Stomach (tissue), 9 donors: Measurements from ENCODE around the gene TRIM29. TPM values are rescaled to one million over a fixed set of nuclear protein-coding genes. Genes with fewer than 3 reads are reported as not detected.
"Not testable (repeated sequence)": the region's sequence is repeated elsewhere in the genome, so short reads cannot be mapped to it uniquely, and the experiment has no call there.

Experiments
- DNase-seq, 2 donors: peaks; one replicate each; pipeline versions ENCODE4 v3.0.0 to v3.0.0-alpha.2; 2013 to 2019
- H3K27ac ChIP-seq, 5 donors: fragments of 200-600 bp in 4 of 5; sonication (generic) in 4 of 5; one replicate each; pipeline ENCODE4 v1.5.1; 2013 to 2019; ENCODE audit warnings: mild to moderate bottlenecking in 1 of 5, moderate library complexity in 1 of 5
- H3K27me3 ChIP-seq, 3 donors: fragments of 200-600 bp; sonication (generic); one replicate each; pipeline ENCODE4 v1.5.1; 2017 to 2019; ENCODE audit warnings: mixed run types in 1 of 3
- H3K36me3 ChIP-seq, 4 donors: fragments of 200-600 bp; sonication (generic); 1 replicate in 3 of 4; 2 replicates in 1 of 4; pipeline ENCODE4 v1.5.1; 2016 to 2019
- H3K4me1 ChIP-seq, 4 donors: fragments of 200-600 bp; sonication (generic); one replicate each; pipeline ENCODE4 v1.5.1; 2016 to 2019
- H3K4me3 ChIP-seq, 4 donors: fragments of 200-600 bp; sonication (generic) in 3 of 4; one replicate each; pipeline ENCODE4 v1.5.1; 2016 to 2019; ENCODE audit warnings: mild to moderate bottlenecking in 1 of 4
- H3K9me3 ChIP-seq, 4 donors: fragments of 200-600 bp; sonication (generic); one replicate each; pipeline ENCODE4 v1.5.1; 2016 to 2019
- EP300 ChIP-seq: sonication (generic); formaldehyde crosslinking; IDR thresholded peaks from one replicate; pipeline ENCODE4 v1.6.1; 2017; ENCODE audit warnings: antibody characterized with exemption
- POLR2A ChIP-seq, 4 donors: fragments of 450-650 bp; IDR thresholded peaks; one replicate each; pipeline ENCODE4 v1.6.1; 2016; ENCODE audit warnings: antibody characterized with exemption in 4 of 4, control low read depth in 2 of 4, mild to moderate bottlenecking in 1 of 4, moderate library complexity in 1 of 4
- POLR2AphosphoS5 ChIP-seq, 3 donors: sonication (generic); formaldehyde crosslinking; IDR thresholded peaks; one replicate each; pipeline ENCODE4 v1.6.1; 2016; ENCODE audit warnings: antibody characterized with exemption in 3 of 3
- WGBS, 5 donors: extraction: QIAGEN DNeasy Blood & Tissue Kit in 3 of 5; methylation state at CpG; one replicate each; pipeline versions ENCODE4 v1.1.5 to v1.1.7; 2013 to 2018; 5-methylcytosine and 5-hydroxymethylcytosine counted together
- intact Hi-C: fragments of 100-400 bp; cut with DNase I; formaldehyde crosslinking; loops from one replicate; pipeline ENCODE4 v1.15.1; 2023; ENCODE audit warnings: low total_unique reads
- polyA plus RNA-seq, 3 donors: library from polyadenylated mRNA; stranded (reverse); fragments of 200-250 nt; gene quantifications; one replicate each; pipeline ENCODE4 v1.2.3, GENCODE V29; 2013
- total RNA-seq, 5 donors: library from RNA; depleted of rRNA; stranded (reverse); fragments of >200 nt; gene quantifications; one replicate each; pipeline versions ENCODE4 v1.1.0 to v1.2.3, GENCODE V29; 2014 to 2016
- TF ChIP-seq, protein P1 (sequence below), 7 experiments: fragments of 450-650 bp in 4 of 7; fragments of 200-600 bp in 3 of 7; sonication (generic) in 3 of 7; IDR thresholded peaks; one replicate each; pipeline ENCODE4 v1.5.1; 2016 to 2019; ENCODE audit warnings: antibody characterized with exemption in 7 of 7, control low read depth in 2 of 7, mild to moderate bottlenecking in 1 of 7
- donor health status: healthy with polysubstance abuse.
- donor health status: Bipolar disorder and iron deficiency.
- donor health status: healthy.

The TRIM29 gene
- total and polyA plus RNA-seq, 8 donors, result 1.4 to 287 (median 2.2) TPM; not detected in 2

DNA sequence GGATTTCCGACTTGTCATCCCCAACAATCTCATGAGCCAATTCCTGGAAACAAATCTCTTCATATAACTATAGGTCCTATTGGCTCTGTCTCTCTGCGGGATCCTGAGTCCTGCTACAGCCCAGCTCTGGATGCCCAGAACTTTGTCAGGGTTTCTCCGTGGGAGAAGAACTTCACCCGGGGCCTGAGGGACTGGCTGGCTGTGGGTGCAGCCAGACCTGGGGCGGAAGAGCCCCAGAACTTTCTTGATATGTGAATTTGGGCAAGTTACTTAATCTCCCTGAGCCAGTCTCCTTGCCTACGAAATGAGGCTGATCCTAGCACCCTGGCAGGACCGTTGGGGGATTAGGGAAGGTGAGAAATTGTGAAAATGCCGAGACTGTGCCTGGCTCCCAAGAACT is 6.6 kb upstream of the TRIM29 start:
- intact Hi-C loops, result no loop called here
- no peaks in the 10 kb centered on the region for H3K9me3 ChIP-seq
- TF ChIP-seq POLR2AphosphoS5 (IDR thresholded peaks at IDR 0.05) (no peak), EP300 (no peak), POLR2A (IDR thresholded peaks at IDR 0.05) (no peak)
- TF ChIP-seq, protein P1, sequence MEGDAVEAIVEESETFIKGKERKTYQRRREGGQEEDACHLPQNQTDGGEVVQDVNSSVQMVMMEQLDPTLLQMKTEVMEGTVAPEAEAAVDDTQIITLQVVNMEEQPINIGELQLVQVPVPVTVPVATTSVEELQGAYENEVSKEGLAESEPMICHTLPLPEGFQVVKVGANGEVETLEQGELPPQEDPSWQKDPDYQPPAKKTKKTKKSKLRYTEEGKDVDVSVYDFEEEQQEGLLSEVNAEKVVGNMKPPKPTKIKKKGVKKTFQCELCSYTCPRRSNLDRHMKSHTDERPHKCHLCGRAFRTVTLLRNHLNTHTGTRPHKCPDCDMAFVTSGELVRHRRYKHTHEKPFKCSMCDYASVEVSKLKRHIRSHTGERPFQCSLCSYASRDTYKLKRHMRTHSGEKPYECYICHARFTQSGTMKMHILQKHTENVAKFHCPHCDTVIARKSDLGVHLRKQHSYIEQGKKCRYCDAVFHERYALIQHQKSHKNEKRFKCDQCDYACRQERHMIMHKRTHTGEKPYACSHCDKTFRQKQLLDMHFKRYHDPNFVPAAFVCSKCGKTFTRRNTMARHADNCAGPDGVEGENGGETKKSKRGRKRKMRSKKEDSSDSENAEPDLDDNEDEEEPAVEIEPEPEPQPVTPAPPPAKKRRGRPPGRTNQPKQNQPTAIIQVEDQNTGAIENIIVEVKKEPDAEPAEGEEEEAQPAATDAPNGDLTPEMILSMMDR (IDR thresholded peaks at IDR 0.05), result no peak
- H3K27me3 ChIP-seq, result peaks cover 0 to 71% (median 28%) of the 10 kb centered on the region in 3 donors
- DNase-seq, result no peak
- no peaks in the 10 kb centered on the region for H3K4me1 ChIP-seq
- H3K27ac ChIP-seq, result no peak overlapping the region
- no peaks in the 10 kb centered on the region for H3K36me3 ChIP-seq
- no peak overlapping the region for H3K4me3 ChIP-seq
- 65 to 73% (median 71%) methylated on average over 8 of the region's 8 CpGs for WGBS, 5 donors

DNA sequence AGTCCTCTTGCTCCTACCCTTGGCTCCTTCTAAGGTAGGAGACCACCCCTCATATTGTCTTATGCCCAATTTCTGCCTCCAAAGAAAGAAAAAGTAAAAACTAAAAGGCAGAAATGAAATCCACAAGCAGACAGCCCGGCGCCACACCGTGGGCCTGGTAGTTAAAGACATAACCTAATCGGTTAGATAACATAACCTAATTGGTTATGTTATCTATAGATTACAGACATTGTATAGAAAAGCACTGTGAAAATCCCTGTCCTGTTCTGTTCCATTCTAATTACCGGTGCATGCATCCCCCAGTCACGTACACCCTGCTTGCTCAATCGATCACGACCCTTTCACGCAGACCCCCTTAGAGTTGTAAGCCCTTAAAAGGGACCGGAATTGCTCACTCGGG is 5.6 kb upstream of the TRIM29 start:
- H3K4me1 ChIP-seq, H3K27ac ChIP-seq, H3K4me3 ChIP-seq, intact Hi-C loops, DNase-seq, H3K9me3 ChIP-seq, H3K36me3 ChIP-seq: not testable (repeated sequence)
- peaks cover 0 to 82% (median 28%) of the 10 kb centered on the region in 3 donors for H3K27me3 ChIP-seq
- WGBS, 5 donors, result 55 to 74% (median 60%) methylated on average over 11 of the region's 11 CpGs

DNA sequence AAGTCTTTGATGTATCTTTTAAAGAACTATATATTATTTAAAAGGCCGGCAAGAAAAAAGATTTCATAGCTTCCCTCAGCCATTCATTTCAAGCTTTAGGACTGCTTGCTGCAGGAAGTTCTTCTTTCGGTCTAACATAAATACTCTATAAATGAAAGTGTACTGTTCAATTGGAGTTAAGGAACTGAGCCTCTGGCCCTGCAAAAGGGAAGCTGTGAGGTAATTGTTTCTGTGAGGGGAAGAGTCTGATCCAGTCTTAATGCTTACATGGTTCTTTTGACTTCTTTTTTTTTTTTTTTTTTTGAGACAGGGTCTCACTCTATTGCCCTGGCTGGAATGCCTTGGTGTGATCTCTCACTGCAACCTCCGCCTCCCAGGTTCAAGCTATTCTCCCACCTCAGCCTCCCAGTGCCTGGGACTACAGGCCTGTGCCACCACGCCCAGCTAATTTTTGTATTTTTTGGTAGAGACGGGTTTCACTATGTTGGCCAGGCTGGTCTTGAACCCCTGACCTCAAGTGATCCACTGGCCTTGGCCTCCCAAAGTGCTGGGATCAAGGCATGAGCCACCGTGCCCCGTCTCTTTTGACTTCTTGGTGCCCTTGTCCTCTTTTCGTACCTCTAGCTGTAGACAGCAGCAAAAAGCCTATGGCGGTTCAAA is 4.7 kb upstream of the TRIM29 start:
- WGBS, 5 donors, result 90 to 94% (median 92%) methylated on average over 9 of the region's 9 CpGs
- H3K36me3 ChIP-seq, result no peaks in the 10 kb centered on the region
- no peak overlapping the region for H3K4me3 ChIP-seq
- intact Hi-C loops, result no loop called here
- H3K27me3 ChIP-seq, result peaks cover 0 to 83% (median 22%) of the 10 kb centered on the region in 3 donors
- DNase-seq, result no peak
- H3K27ac ChIP-seq, result no peak overlapping the region
- peaks cover 0 to 6% (median 0%) of the 10 kb centered on the region in 4 donors for H3K4me1 ChIP-seq
- H3K9me3 ChIP-seq, result no peaks in the 10 kb centered on the region
- TF ChIP-seq, protein P1 (IDR thresholded peaks at IDR 0.05), result no peak
- TF ChIP-seq POLR2AphosphoS5 (IDR thresholded peaks at IDR 0.05), result no peak

DNA sequence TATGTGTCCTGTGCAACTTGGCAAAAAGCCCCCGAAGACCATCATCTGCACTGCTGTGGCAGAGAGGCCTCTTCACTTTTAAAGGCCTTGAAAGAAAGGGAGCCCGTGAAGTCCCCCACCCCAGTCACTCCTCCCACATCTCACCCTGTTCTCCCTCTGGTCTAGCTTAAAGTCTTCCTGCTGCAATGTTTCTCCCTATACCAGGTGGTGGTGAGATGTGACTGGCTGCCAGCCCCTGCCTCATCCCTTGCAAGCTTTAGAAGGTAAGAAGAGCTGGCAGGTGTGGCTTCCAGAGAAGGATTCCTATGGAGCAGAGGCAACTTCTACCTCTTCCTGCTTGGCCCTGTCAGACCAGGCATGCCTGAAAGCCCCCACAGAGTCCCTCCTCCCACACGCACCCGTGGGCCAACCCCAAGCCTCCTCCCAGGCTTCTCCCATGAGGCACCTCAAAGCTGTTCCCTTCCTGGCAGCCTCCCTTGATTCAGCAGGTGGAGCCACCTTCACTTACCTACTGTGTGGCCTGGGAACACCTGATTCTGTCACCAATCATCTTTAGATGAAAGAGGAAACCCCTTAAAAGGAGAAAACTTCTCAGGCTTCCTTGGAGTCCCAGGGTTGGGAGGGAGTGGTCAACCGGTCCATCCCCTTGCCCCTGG is 4.0 kb upstream of the TRIM29 start:
- TF ChIP-seq POLR2A (IDR thresholded peaks at IDR 0.05) (no peak), EP300 (no peak), POLR2AphosphoS5 (IDR thresholded peaks at IDR 0.05) (no peak)
- TF ChIP-seq, protein P1 (IDR thresholded peaks at IDR 0.05), result no peak
- Histone ChIP-seq H3K4me3 (no peak overlapping the region), H3K36me3 (no peaks in the 10 kb centered on the region), H3K27ac (no peak overlapping the region), H3K27me3 (peaks cover 0 to 82% (median 15%) of the 10 kb centered on the region in 3 donors), H3K9me3 (no peaks in the 10 kb centered on the region), H3K4me1 (peaks cover 0 to 6% (median 0%) of the 10 kb centered on the region in 4 donors)
- 60 to 75% (median 68%) methylated on average over 5 of the region's 5 CpGs for WGBS, 5 donors
- DNase-seq, result peak in 1 of 2 donors; percentile 3
- intact Hi-C loops, result no loop called here
